NCI-H1694 treated with DMSO at 0.1 percent for 48 hours (cell line): ENCODE data around the gene PDE6A.
"Not testable (repeated sequence)": the region's sequence is repeated elsewhere in the genome, so short reads cannot be mapped to it uniquely, and the experiment has no call there.

Experiments used
- DNase-seq: peaks from one replicate; lab custom pipeline; 2025; lab: John Stamatoyannopoulos, UW

Gene PDE6A

GRCh38 chr5:149863830-149864229, 80.8 kb downstream of the PDE6A start:
- DNase-seq, result no peak

- DNase-seq, result no peak
These were observed 81.4 kb downstream of the PDE6A start for GRCh38 chr5:149863176-149863575.

- DNase-seq, result no peak
These were observed 83.7 kb downstream of the PDE6A start for GRCh38 chr5:149860801-149861322.

GRCh38 chr5:149859746-149860145, 84.8 kb downstream of the PDE6A start:
- no peak for DNase-seq

GRCh38 chr5:149858481-149858880, 86.1 kb downstream of the PDE6A start:
- not testable (repeated sequence) for DNase-seq

GRCh38 chr5:149857499-149857898, 87.1 kb downstream of the PDE6A start:
- no peak for DNase-seq

GRCh38 chr5:149855366-149855765, 89.2 kb downstream of the PDE6A start:
- no peak for DNase-seq

GRCh38 chr5:149854866-149855265, 89.7 kb downstream of the PDE6A start:
- DNase-seq, result no peak

- no peak for DNase-seq
These were observed 90.9 kb downstream of the PDE6A start for GRCh38 chr5:149853701-149854100.

GRCh38 chr5:149853331-149853648, 91.3 kb downstream of the PDE6A start:
- DNase-seq, result no peak

- no peak for DNase-seq
These were observed 91.8 kb downstream of the PDE6A start for GRCh38 chr5:149852641-149853330.

GRCh38 chr5:149851211-149851610, 93.4 kb downstream of the PDE6A start:
- no peak for DNase-seq

GRCh38 chr5:149849966-149850910, 94.4 kb downstream of the PDE6A start:
- no peak for DNase-seq

GRCh38 chr5:149849280-149849965, 95.2 kb downstream of the PDE6A start:
- no peak for DNase-seq

- no peak for DNase-seq
These were observed 97.0 kb downstream of the PDE6A start for GRCh38 chr5:149847611-149848010.

GRCh38 chr5:149846021-149846420, 98.6 kb downstream of the PDE6A start:
- no peak for DNase-seq

- DNase-seq, result no peak
These were observed 99.0 kb downstream of the PDE6A start for GRCh38 chr5:149845601-149846000.

- no peak for DNase-seq
These were observed 102.5 kb downstream of the PDE6A start for GRCh38 chr5:149841851-149842793.

- DNase-seq, result no peak
These were observed 104.3 kb downstream of the PDE6A start for GRCh38 chr5:149840226-149840825.

- no peak for DNase-seq
These were observed 104.8 kb downstream of the PDE6A start for GRCh38 chr5:149839761-149840160.
